Testis (tissue), 2 donors: Measurements from ENCODE around the gene CDK6.

Experiments used
- CTCF ChIP-seq, 3 experiments: fragments of 450-650 bp in 2 of 3; fragments of 200-600 bp in 1 of 3; sonication (generic) in 1 of 3; IDR thresholded peaks; one replicate each; pipeline ENCODE4 v1.5.1; 2016 to 2019; ENCODE audit warnings: antibody characterized with exemption in 3 of 3, mild to moderate bottlenecking in 2 of 3, moderate library complexity in 1 of 3
- POLR2A ChIP-seq: fragments of 450-650 bp; IDR thresholded peaks from one replicate; pipeline ENCODE4 v1.6.1; 2017; ENCODE audit warnings: antibody characterized with exemption, mild to moderate bottlenecking, moderate library complexity

DNA sequence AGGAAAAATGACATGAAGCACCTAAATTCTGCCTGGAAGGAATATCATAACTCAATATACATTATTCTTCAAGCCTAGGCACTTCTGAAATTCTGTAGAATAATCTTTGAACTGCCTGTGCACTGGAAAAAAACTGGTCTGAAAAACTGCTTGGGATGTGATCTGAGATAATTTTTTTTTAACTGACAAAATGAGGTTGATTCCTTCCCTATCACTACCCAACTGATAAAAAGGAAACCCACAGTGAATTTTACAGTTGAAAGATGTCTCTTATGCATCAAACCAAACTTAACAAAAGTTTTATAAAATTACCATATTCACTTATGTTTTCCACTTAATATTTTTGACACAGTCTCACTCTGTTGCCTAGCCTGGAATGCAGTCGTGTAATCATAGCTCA lies 179.0 kb downstream of the CDK6 start:
- TF ChIP-seq POLR2A (no peak), CTCF (IDR thresholded peaks at IDR 0.05) (no peak)
